GM18951 (cell line): Measurements from ENCODE around the gene PDE6H.

Source experiments
- POLR2A ChIP-seq: IDR thresholded peaks from 4 replicates; pipeline ENCODE4 v1.6.1; 2011; ENCODE audit warnings: mild to moderate bottlenecking; ENCODE audit not compliant: insufficient read length, insufficient read depth; ENCODE audit errors: extremely low read depth
- in situ Hi-C: fragments of 300-500 bp; cut with MboI; formaldehyde crosslinking; loops from one replicate; pipeline ENCODE4 v1.12.0; 2022; ENCODE audit warnings: low sequenced_read_pairs, mixed read lengths, inconsistent platforms; ENCODE audit not compliant: unreplicated experiment

PDE6H gene

DNA sequence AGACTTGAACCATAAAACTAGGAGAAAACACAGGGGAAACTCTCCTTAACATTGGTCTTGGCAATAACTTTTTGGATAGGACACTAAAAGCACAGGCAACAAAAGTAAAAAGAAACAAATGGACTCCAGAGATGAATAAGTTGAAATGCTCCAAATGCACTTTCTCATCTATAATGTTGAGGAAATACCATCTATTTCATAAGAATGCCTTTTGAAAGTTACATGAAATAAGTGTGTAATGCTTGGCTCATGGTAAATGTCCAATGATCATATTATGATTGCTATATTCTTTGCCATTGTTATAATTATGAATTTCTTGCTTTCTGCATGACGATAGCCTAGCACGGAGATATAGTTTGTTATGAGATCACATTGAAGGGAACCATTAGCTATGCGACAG lies 19.8 kb downstream of the PDE6H start:
- TF ChIP-seq POLR2A, result no peak
- in situ Hi-C loops, result no loop called here

DNA sequence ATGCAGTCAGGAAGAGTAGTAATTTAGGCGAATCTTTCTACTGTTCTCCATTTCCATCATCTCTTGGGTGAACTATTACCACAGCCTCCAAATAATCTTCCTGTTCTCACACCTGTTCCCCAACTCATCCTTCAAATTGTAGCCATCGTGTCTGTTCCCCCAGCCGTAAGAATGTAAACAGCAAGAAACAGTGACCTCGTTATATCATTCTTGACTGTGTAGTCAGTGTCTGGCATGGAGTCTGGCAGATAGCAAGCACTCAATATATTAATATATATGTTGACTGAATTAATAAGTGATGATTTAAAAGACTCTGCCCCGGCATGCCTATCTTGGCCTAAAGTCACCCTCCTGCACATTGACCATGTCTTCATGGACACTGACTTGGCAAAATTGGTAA lies 20.3 kb downstream of the PDE6H start:
- in situ Hi-C loops, result no loop called here
- no peak for TF ChIP-seq POLR2A

DNA sequence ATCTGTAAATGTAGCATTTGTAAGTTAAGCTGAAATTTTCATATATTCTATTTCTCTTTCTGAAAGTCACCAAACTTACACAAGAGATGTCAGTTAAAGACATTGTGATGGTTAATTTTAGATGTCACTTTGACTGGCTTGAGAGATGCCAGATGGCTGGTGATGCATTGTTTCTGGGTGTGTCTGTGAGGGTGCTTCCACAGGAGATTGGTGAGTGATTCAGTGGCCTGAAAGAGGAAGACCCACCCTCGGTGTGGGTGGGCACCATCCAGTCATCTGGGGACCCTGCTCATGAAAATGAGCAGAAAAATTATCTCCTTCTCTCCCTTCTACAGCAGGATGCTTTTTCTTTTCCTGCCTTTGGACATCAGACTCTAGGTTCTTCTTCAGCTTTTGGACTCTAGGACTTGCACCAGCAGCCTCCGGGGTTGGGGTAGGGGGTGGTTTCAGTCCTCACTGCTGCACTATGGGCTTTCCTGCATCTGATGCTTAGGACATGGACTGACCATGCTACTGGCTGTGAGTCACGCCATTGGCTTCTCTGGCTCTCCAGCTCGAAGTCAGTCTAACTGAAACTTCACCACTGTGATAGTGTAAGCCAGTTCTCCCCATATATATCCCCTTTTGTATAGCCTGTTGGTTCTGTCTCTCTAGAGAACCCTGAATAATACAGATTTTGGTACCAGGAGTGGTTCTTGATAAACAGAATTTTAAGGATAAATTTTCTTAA lies 20.9 kb downstream of the PDE6H start:
- in situ Hi-C loops, result no loop called here

DNA sequence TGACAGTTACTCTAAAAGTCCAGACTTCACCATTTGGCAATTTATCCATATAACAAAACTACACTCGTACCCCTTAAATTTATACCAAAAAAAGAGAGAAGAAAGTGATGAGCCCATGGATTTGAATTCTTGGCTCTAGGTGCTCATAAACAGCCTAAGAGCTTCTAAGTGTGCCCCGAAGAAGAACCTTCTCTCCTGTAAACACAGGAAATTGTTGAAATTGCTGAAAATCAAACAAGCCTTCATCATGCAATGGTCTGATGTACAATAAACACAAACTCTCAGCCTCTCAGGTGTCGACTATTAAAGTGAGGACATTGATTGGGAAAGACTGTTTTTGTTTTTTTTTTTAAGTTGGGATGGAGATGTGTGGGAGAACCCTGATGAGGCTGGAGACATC lies 21.8 kb downstream of the PDE6H start:
- TF ChIP-seq POLR2A, result no peak
- in situ Hi-C loops, result no loop called here

More for the DNA sequence above, 20.9 kb downstream of the PDE6H start:
- no peak for TF ChIP-seq POLR2A

DNA sequence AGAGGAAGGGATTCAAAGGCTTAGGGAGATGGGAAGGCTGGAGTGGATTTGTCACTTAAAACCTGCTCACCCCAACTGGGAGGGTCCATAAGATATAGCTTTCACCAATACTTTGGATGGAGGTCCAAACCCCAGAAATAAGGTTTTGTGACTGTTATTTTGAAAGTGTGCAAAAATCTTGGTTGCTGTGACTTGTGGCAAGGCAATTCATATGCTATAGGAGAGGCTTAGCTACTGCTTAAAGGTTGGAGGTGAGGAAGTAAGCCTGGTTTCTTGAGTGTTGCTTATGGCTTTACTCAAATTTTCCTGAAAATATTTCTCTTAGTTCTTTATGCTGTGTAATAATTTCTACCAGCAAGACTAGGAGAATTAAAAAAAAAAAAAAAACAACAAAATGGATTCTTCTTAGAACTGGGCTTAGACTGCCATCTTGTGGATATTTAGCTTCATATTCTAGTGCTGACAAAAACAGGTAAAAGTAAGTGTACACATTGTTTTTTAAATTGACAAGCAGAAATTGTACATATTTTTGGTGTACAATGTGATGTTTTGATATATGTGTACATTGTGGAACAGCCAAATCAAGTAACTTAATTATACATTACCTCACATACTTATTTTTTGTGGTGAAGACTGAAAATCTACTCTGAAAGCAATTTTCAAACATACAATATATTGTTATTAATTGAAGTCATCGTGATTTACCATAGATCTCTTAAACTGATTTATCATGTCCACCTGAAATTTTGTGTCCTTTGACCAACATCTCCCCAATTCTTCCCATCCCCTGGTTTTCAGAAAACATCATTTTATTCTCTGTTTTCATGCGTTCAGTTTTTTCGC lies 23.0 kb downstream of the PDE6H start:
- in situ Hi-C loops, result no loop called here
- no peak for TF ChIP-seq POLR2A

DNA sequence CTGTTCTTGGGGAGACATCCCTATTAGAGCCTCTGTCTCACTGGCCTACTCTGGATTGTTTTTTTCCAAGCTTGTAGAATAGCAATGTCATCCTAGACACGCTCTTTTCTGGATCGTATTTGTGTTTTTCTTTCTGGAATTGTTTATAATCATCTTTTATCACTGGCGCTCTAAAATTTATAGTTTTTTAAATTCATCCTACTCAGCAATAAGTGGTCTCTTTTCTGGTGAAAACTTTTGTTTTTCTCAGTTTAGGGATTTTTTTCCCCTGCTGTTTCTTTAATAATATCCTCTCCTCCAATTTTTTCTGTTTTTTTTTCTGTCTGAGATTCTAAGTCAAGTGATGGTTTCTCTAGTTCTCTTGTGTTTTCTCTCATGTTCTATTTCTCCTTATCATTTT lies 25.2 kb downstream of the PDE6H start:
- in situ Hi-C loops, result no loop called here
- TF ChIP-seq POLR2A, result no peak

DNA sequence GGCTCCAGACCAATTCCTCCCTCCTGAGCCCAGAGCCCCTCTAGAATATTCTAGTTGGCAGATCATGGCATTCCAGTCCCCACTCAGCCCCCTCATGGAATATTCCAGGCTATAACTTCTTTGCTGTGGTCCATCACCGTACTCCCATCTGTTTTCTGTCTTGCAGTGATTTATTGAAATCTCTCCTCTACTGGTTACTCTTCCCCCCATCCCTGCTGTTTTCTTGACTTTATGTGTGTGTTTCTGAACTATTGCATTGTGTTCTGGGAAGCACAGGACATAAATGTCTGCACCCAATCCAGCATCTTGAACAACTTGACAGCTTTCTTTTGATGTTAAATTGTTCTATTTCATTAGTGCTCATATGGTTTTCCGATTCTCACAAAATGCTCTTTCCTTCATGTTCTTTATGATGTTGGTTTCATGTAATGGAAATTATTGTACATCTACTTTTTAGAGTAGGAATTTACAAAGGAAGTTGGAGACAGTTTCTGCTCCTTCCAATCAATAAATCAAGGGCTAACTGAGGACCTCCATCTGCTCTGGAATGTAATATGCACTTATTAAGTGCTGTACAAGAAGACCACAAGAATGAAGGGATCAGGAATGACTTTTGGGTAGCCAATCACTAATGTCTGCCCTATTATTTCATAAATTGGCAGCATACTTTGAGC lies 26.3 kb downstream of the PDE6H start:
- TF ChIP-seq POLR2A, result no peak
- in situ Hi-C loops, result no loop called here

DNA sequence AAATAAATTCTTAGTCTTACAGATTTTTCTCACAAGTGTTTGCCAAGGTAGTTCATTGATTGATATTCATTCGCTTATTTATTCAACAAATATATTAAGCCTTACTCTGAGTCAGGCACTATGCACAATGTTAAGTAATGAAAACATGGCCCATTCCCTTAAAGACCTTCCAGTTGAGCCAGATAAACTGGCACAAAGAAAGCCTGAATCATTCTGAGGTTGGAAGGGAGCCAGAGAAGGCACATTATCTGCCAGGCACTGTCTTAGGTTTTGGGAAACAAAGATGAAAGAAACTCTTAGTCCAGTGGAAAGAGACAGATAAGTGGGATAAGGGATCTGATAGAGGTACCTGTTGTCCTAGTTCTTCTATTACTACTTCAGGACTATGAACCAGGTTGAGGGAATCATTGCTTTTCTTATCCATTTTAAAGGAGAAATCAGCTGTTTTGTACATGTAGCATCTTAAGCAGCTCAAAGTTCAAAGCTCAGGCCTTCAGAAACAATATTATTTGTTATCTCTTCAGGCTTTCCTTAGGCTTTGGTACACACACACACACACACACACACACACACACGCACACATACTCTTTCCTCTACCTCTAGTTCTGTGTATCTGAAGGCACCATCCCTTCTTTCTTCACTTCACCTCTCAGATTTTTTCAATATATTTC lies 27.0 kb downstream of the PDE6H start:
- TF ChIP-seq POLR2A, result no peak
- in situ Hi-C loops, result no loop called here

DNA sequence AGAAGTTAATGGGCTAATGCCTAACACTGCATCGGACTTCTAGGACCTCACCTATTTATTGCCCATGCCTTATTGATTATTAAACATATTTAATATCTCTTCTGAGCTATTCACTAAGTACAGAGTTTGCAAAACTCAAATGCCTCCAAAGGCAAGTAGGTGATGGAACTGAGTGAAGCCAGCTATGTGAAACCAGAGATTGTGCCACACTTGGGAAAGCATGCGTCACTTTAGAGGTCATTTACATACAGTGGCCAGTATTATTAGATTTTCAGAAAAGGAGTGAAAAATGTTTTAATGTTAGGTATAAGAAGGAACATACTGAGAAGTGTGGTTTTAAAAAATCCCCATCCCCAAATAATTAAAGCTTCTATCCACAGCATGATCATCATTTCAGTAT lies 27.7 kb downstream of the PDE6H start:
- TF ChIP-seq POLR2A, result no peak
- in situ Hi-C loops, result no loop called here

DNA sequence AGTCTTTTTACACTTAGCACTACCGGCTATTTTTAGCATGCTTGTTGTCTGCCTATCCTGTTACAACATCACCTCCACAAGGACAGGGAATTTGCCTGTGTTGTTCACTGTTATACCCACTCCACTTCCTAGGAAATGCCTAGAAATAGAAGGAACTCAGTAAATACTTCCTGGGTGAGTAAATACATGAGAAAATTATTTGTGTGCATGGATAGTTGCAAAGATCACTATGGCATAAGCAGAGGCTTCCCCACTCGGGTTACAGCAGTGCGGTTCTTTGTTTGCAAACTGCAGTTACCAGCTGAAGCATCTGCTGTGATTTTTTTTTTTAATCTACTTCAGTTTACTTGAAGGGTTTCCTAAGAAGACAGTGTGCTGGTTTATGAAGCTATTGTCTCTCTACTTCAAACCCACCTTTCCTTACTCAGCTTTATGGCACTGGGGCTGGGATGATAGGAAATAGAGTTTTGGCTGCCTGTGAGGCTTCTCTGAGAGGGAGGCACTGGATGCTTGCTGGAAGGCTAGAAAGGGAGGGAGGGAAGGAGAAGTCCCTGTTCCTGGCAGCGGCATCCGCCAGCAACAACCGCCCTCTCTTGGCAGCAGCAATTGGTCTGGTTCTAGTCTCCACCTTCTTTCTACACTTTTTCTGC lies 29.0 kb downstream of the PDE6H start:
- TF ChIP-seq POLR2A, result no peak
- in situ Hi-C loops, result no loop called here

DNA sequence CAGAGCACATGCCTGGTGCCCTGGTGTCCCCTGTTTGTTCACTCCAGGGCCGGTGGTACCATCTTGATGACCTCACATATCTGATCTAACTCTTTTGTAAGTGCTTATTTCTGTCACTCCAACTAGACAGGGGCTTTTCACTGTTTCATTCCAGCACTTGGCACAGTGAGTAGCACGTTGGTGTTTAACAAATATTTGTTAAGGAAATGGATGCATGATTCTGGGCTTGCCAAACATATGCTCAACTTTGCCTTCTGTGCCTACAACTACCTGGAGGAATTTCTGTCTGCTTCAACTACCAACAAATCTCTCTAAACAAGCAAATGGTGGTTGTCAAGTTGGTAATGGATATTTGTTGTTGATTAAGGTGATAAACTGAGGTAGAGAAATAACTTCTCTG lies 31.6 kb downstream of the PDE6H start:
- no peak for TF ChIP-seq POLR2A
- in situ Hi-C loops, result no loop called here

DNA sequence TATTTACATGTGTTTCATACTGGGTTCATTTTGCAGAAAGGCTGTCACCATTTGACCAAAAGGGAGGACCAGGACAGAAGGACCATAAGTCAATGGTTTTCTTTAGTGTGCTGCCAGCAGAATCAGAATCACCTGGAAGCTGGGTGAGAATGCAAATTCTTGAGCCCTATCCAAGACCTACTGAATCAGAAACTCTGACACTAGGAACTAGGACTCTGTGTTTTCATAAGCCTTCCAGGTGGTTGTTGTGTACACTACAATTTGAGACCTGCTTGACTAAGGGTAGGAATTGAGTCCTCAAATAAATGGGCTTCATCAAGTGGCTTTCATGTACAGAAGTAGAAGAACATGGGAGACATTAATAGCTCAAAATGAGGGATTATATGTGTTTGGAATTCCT lies 32.2 kb downstream of the PDE6H start:
- TF ChIP-seq POLR2A, result no peak
- in situ Hi-C loops, result no loop called here

DNA sequence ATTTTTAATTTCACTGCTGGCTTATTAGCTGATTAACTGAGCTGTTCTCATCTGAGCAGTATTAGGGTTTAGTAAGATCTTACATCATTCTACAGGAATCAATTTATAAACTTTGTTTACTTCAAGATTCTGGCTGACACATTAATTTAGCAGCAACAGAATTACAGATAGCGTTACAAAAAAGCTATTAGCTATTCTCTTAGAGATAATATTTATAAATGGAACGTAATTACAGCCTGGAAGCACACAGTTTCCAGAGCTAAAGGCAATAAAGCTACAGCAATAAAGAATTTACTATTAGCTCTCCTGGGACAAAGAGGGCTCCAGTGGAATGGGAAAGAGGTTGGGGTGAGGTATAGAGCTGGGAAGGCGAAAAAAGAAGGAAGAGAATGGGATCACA lies 34.7 kb downstream of the PDE6H start:
- no peak for TF ChIP-seq POLR2A
- in situ Hi-C loops, result no loop called here
